ENCODE results near the gene CFAP92. TPM values are rescaled to one million over a fixed set of nuclear protein-coding genes. Genes with fewer than 3 reads are reported as not detected.

The CFAP92 gene
- total RNA-seq, 1 experiment from 2014 or later, result 0.18 TPM

DNA sequence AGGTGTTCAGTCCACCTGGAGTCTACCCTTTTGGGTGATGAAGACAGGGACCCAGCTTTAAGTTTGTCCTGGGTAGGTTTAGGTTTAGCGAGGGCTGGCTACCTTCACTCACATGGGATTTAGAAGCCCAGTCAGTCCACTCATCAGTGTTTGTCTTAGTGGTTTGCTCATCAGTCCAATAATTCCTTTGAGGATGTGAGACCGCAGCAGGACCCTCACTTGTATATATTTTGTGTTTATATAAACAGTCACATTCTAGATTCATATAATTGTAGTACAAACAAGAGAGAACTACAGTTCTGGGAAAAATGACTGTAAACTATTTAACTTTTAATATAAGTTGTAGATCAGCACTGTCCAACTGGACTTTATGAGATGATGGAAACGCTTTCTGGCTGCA is 25.4 kb upstream of the CFAP92 start:
- POLR2A ChIA-PET, result no interaction called here
- no peak for DNase-seq (ENCODE audit: low read depth, low spot score)
- no peak for ATAC-seq
- Histone ChIP-seq H3K27me3 (ENCODE audit: control insufficient read depth, insufficient read depth, low read length) (no peaks in the 10 kb centered on the region), H3K27ac (ENCODE audit: low read length) (no peak overlapping the region), H3K4me3 (ENCODE audit: low read depth in 2 of 2, low read length in 2 of 2) (no peak overlapping the region), H3K36me3 (ENCODE audit: control insufficient read depth, insufficient read depth, low read length) (no peaks in the 10 kb centered on the region), H3K9me3 (ENCODE audit: control insufficient read depth, insufficient read depth, low read depth, low read length) (no peaks in the 10 kb centered on the region), H3K4me1 (ENCODE audit: control insufficient read depth, insufficient read depth, low read length) (no peaks in the 10 kb centered on the region)
- CTCF ChIA-PET, result interaction anchor here (0.8 kb wide), 1 partner anchor 297 kb away, joined by 3 read pairs; no protein-coding TSS in a partner anchor
- in situ Hi-C loops (cut with HindIII; ENCODE audit: low pct_unique_long_range_greater_than_20kb, low sequenced_read_pairs) (no loop called here), intact Hi-C loops (cut with micrococcal nuclease; ENCODE audit: unreplicated experiment) (no loop called here)
- no TSS peak for BruUV-seq (replicated peaks)
- TF ChIP-seq REST (IDR thresholded peaks at IDR 0.05; ENCODE audit: insufficient read depth in 1 of 2, low read depth in 2 of 2, low read length in 1 of 2) (no peak), SIN3A (IDR thresholded peaks at IDR 0.05; ENCODE audit: borderline replicate concordance, insufficient read depth, low read depth, low read length) (no peak), POLR2AphosphoS5 (IDR thresholded peaks at IDR 0.05; ENCODE audit: low read depth, low read length) (no peak), TCF7L2 (IDR thresholded peaks at IDR 0.05; ENCODE audit: low read depth, low read length) (no peak)
- TF ChIP-seq, protein P1, sequence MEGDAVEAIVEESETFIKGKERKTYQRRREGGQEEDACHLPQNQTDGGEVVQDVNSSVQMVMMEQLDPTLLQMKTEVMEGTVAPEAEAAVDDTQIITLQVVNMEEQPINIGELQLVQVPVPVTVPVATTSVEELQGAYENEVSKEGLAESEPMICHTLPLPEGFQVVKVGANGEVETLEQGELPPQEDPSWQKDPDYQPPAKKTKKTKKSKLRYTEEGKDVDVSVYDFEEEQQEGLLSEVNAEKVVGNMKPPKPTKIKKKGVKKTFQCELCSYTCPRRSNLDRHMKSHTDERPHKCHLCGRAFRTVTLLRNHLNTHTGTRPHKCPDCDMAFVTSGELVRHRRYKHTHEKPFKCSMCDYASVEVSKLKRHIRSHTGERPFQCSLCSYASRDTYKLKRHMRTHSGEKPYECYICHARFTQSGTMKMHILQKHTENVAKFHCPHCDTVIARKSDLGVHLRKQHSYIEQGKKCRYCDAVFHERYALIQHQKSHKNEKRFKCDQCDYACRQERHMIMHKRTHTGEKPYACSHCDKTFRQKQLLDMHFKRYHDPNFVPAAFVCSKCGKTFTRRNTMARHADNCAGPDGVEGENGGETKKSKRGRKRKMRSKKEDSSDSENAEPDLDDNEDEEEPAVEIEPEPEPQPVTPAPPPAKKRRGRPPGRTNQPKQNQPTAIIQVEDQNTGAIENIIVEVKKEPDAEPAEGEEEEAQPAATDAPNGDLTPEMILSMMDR (IDR thresholded peaks at IDR 0.05), result no peak

DNA sequence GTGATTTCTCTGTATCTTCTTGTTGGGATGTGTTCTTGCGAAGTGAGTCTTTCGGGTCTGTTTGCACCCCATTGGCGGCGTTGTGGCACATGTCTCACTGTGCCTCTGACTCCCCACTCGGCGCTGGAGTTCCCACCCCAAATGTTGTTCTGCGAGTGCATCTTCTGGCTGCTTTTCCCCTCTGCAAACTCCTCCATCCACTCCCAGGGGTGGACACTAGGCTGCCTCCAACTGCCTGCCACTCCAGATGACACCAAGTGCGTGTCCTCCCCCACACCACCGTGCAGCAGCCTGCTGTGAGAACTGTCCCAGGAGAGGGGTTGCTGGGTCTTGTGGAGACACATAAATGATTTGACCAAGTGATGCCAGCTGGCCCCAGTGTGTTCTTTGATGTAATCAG is 24.9 kb upstream of the CFAP92 start:
- POLR2A ChIA-PET, result no interaction called here
- in situ Hi-C loops (cut with HindIII; ENCODE audit: low pct_unique_long_range_greater_than_20kb, low sequenced_read_pairs) (no loop called here), intact Hi-C loops (cut with micrococcal nuclease; ENCODE audit: unreplicated experiment) (no loop called here)
- Histone ChIP-seq H3K4me3 (ENCODE audit: low read depth in 2 of 2, low read length in 2 of 2) (no peak overlapping the region), H3K36me3 (ENCODE audit: control insufficient read depth, insufficient read depth, low read length) (no peaks in the 10 kb centered on the region), H3K4me1 (ENCODE audit: control insufficient read depth, insufficient read depth, low read length) (no peaks in the 10 kb centered on the region), H3K27me3 (ENCODE audit: control insufficient read depth, insufficient read depth, low read length) (no peaks in the 10 kb centered on the region), H3K27ac (ENCODE audit: low read length) (no peak overlapping the region), H3K9me3 (ENCODE audit: control insufficient read depth, insufficient read depth, low read depth, low read length) (no peaks in the 10 kb centered on the region)
- CTCF ChIA-PET, result no interaction called here
- no TSS peak for BruUV-seq (replicated peaks)
- TF ChIP-seq, protein P1 (IDR thresholded peaks at IDR 0.05), result no peak
- no peak for TF ChIP-seq REST (IDR thresholded peaks at IDR 0.05; ENCODE audit: insufficient read depth in 1 of 2, low read depth in 2 of 2, low read length in 1 of 2)
- no peak for TF ChIP-seq TCF7L2 (IDR thresholded peaks at IDR 0.05; ENCODE audit: low read depth, low read length)
- no peak for TF ChIP-seq POLR2AphosphoS5 (IDR thresholded peaks at IDR 0.05; ENCODE audit: low read depth, low read length)
- TF ChIP-seq SIN3A (IDR thresholded peaks at IDR 0.05; ENCODE audit: borderline replicate concordance, insufficient read depth, low read depth, low read length), result no peak
- ATAC-seq (no peak), DNase-seq (ENCODE audit: low read depth, low spot score) (no peak)

Data from Panc1 (cell line).